Vagina (tissue), 2 donors: Measurements from ENCODE around the gene CDH3.

Experiments
- POLR2A ChIP-seq, 2 donors: fragments of 450-650 bp; IDR thresholded peaks; one replicate each; pipeline ENCODE4 v1.6.1; 2017; ENCODE audit warnings: antibody characterized with exemption in 2 of 2, mild to moderate bottlenecking in 2 of 2, moderate library complexity in 2 of 2
- POLR2AphosphoS5 ChIP-seq, 2 donors: sonication (generic); formaldehyde crosslinking; IDR thresholded peaks; one replicate each; pipeline ENCODE4 v1.9.0; 2017; ENCODE audit warnings: antibody characterized with exemption in 2 of 2, mild to moderate bottlenecking in 2 of 2, low read depth in 1 of 2; ENCODE audit not compliant: insufficient read depth in 1 of 2
- TF ChIP-seq, protein P1 (sequence below), 3 experiments: fragments of 450-650 bp in 2 of 3; fragments of 200-600 bp in 1 of 3; sonication (generic) in 1 of 3; IDR thresholded peaks; one replicate each; pipeline ENCODE4 v1.5.1; 2017 to 2019; ENCODE audit warnings: antibody characterized with exemption in 3 of 3, mild to moderate bottlenecking in 2 of 3, moderate library complexity in 2 of 3

DNA sequence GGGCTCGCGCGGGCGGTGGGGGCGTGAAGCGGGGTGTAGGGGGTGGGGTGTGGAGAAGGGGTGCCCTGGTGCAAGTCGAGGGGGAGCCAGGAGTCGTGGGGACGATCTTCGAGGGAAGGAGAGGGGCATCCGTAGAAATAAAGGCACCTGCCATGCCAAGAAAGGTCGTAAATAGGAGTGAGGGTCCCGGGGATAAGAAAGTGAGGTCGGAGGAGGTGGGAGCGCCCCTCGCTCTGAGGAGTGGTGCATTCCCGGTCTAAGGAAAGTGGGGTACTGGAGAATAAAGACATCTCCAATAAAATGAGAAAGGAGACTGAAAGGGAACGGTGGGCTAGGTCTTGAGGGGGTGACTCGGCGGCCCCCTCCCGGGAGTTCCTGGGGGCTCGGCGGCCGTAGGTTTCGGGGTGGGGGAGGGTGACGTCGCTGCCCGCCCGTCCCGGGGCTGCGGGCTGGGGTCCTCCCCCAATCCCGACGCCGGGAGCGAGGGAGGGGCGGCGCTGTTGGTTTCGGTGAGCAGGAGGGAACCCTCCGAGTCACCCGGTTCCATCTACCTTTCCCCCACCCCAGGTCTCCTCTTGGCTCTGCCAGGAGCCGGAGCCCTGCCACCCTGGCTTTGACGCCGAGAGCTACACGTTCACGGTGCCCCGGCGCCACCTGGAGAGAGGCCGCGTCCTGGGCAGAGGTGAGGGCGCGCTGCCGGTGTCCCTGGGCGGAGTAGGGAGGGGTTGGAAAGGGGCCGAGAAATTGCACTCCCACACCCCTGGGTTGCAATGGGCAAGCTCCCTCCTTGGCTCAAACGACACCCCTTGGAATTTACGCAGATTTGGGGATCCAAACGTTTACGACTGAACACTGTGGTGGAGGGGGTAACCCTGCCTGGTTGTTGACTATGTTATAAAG is 92.9 kb downstream of the CDH3 start:
- TF ChIP-seq, protein P1, sequence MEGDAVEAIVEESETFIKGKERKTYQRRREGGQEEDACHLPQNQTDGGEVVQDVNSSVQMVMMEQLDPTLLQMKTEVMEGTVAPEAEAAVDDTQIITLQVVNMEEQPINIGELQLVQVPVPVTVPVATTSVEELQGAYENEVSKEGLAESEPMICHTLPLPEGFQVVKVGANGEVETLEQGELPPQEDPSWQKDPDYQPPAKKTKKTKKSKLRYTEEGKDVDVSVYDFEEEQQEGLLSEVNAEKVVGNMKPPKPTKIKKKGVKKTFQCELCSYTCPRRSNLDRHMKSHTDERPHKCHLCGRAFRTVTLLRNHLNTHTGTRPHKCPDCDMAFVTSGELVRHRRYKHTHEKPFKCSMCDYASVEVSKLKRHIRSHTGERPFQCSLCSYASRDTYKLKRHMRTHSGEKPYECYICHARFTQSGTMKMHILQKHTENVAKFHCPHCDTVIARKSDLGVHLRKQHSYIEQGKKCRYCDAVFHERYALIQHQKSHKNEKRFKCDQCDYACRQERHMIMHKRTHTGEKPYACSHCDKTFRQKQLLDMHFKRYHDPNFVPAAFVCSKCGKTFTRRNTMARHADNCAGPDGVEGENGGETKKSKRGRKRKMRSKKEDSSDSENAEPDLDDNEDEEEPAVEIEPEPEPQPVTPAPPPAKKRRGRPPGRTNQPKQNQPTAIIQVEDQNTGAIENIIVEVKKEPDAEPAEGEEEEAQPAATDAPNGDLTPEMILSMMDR (IDR thresholded peaks at IDR 0.05), result no peak
- no peak for TF ChIP-seq POLR2AphosphoS5 (IDR thresholded peaks at IDR 0.05; ENCODE audit: insufficient read depth in 1 of 2, low read depth in 1 of 2)
- no peak for TF ChIP-seq POLR2A (IDR thresholded peaks at IDR 0.05)
